GM18909 (cell line): ENCODE measurements around the gene RNF6.

Experiments used
- ATAC-seq: cut with Tn5 transposase; IDR thresholded peaks from one replicate; pipeline ENCODE4 v1.9.1; 2021; ENCODE audit warnings: mild to moderate bottlenecking; ENCODE audit not compliant: unreplicated experiment, poor library complexity

RNF6 gene

DNA sequence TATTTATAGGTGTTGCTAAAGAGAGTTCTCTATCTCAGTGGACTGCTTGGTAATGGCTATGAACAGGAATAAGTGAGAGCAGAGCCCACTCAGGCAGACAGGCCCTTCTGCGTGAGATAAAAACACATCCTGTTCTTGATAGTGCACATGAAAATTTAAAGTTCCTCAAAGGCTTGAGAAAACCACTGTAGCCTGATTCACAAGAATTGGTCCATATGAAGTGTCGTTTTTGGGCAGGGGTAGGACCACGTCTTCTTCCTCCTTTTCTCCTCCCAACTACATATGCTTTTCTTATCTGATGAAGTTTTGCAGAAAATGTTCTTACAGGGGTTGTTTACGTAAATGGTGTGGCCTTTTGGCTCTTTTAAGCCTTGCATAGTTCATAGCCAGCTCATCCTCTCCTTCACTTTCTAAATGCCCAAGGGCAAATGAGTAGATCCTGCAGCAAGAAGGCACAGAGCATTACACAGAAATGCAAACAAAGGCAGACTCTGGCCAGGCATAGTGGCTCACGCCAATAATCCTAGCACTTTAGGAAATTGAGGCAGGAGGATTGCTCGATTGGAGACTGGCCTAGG, 53.8 kb downstream of the RNF6 start:
- ATAC-seq: no peak

- ATAC-seq: no peak
These were observed 58.3 kb downstream of the RNF6 start for GRCh38 chr13:26163812-26164211.
